RWPE2 (cell line): ENCODE data around the gene IFNGR1.

Experiments used
- ATAC-seq: fragments of 200-7000 bp; cut with Tn5 transposase; 3 replicates; pipeline ENCODE4 v1.9.1; 2021; ENCODE audit warnings: low read depth
- DNase-seq: peaks from one replicate; pipeline ENCODE4 v3.0.0-alpha.2; 2020; ENCODE audit warnings: low spot score
- H3K27ac ChIP-seq: fragments of 450-650 bp; 2 replicates; pipeline ENCODE4 v1.5.1; 2017; ENCODE audit warnings: mild to moderate bottlenecking; ENCODE audit not compliant: poor library complexity, severe bottlenecking
- H3K27me3 ChIP-seq: fragments of 250-450 bp; sonication (Bioruptor Pico); 2 replicates; pipeline ENCODE4 v1.5.1; 2021; ENCODE audit warnings: mild to moderate bottlenecking, moderate library complexity; ENCODE audit not compliant: insufficient read depth, poor library complexity, severe bottlenecking
- H3K36me3 ChIP-seq: fragments of 250-450 bp; sonication (Bioruptor Pico); 2 replicates; pipeline ENCODE4 v1.5.1; 2020; ENCODE audit warnings: low read depth, mild to moderate bottlenecking, moderate library complexity
- H3K4me1 ChIP-seq: fragments of 250-450 bp; sonication (Bioruptor Pico); 2 replicates; pipeline ENCODE4 v1.5.1; 2021; ENCODE audit warnings: mild to moderate bottlenecking, moderate library complexity; ENCODE audit not compliant: insufficient read depth, poor library complexity, severe bottlenecking
- H3K4me3 ChIP-seq: fragments of 250-450 bp; sonication (Bioruptor Pico); 2 replicates; pipeline ENCODE4 v1.5.1; 2021; ENCODE audit warnings: mild to moderate bottlenecking, moderate library complexity; ENCODE audit not compliant: severe bottlenecking
- H3K9me3 ChIP-seq: fragments of 250-450 bp; sonication (Bioruptor Pico); 2 replicates; pipeline ENCODE4 v1.5.1; 2021; ENCODE audit warnings: mild to moderate bottlenecking, moderate library complexity; ENCODE audit not compliant: severe bottlenecking
- TF ChIP-seq, protein P1 (sequence below): fragments of 450-650 bp; IDR thresholded peaks from one replicate; pipeline ENCODE4 v1.5.1; 2017; ENCODE audit warnings: mild to moderate bottlenecking, moderate library complexity; ENCODE audit not compliant: poor library complexity, severe bottlenecking

The IFNGR1 gene

DNA sequence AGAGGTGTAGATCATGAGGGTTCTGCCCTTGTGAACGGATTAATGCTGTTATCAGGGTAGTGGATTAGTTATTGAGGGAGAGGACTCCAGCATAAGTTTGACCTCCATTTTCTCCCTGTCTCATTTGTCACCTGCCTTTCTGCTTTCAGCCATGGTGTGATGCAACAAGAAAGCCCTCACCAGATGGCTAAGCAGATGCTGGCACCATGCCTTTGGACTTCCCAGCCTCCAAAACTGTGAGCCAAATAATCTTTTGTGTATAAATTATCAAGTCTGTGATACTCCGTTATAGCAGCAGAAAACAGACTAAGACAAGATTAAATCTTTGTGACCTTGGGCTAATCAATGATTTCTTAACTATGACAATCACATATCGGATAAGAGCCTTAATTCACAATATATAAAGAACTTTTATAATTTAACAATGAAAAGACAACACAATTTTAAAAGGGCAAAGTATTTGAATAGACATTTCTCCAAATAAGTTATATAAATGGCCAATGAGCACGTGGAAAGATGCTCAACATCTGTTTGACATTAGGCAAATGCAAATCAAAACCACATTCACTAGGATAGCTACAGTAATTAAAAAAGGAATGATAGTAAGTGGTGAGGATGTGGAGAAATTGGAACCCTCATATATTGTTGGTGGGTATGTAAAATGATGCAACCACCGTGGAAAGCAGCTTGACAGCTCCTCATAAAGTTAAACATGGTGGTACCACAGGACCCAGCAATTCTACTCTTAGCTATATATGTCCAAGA is 45.3 kb upstream of the IFNGR1 start:
- H3K4me1 ChIP-seq: peaks cover 15% of the 10 kb centered on the region
- no peaks in the 10 kb centered on the region for H3K9me3 ChIP-seq
- no peak for ATAC-seq
- H3K27ac ChIP-seq: no peak overlapping the region
- DNase-seq: no peak
- H3K36me3 ChIP-seq: no peaks in the 10 kb centered on the region
- H3K4me3 ChIP-seq: no peak overlapping the region
- TF ChIP-seq, protein P1, sequence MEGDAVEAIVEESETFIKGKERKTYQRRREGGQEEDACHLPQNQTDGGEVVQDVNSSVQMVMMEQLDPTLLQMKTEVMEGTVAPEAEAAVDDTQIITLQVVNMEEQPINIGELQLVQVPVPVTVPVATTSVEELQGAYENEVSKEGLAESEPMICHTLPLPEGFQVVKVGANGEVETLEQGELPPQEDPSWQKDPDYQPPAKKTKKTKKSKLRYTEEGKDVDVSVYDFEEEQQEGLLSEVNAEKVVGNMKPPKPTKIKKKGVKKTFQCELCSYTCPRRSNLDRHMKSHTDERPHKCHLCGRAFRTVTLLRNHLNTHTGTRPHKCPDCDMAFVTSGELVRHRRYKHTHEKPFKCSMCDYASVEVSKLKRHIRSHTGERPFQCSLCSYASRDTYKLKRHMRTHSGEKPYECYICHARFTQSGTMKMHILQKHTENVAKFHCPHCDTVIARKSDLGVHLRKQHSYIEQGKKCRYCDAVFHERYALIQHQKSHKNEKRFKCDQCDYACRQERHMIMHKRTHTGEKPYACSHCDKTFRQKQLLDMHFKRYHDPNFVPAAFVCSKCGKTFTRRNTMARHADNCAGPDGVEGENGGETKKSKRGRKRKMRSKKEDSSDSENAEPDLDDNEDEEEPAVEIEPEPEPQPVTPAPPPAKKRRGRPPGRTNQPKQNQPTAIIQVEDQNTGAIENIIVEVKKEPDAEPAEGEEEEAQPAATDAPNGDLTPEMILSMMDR: no peak
- no peaks in the 10 kb centered on the region for H3K27me3 ChIP-seq

DNA sequence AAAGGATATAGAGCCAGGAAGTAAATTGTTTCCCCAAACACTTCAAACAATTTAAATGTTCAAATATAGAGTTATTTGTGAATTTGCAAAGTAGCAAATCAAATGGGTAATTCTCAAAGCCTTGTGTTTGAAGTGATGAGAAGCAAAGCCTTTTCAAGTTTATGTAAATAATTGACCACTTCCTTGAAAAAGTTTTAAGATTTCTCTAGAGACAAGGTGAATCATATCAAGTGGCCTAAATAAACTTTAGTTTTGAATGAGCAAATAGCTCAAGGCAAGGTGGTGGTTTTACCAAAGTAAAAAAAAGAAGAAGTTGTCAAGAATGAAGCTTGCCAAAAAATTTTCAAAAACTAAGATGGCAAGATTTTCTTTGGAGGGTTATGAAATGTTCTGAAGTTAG is 42.6 kb upstream of the IFNGR1 start:
- Histone ChIP-seq H3K4me3 (no peak overlapping the region), H3K36me3 (no peaks in the 10 kb centered on the region), H3K27ac (peak overlapping the region; percentile 30), H3K27me3 (no peaks in the 10 kb centered on the region), H3K4me1 (peaks cover 15% of the 10 kb centered on the region), H3K9me3 (no peaks in the 10 kb centered on the region)
- DNase-seq (no peak), ATAC-seq (peak; percentile 83)
- TF ChIP-seq, protein P1: no peak

- H3K27ac ChIP-seq: peak overlapping the region; percentile 30
- H3K4me1 ChIP-seq: peaks cover 15% of the 10 kb centered on the region
- TF ChIP-seq, protein P1: no peak
- DNase-seq (no peak), ATAC-seq (peak; percentile 44; the same call in 1 of the 3 replicates)
- no peaks in the 10 kb centered on the region for H3K36me3 ChIP-seq
- no peak overlapping the region for H3K4me3 ChIP-seq
- no peaks in the 10 kb centered on the region for H3K9me3 ChIP-seq
- no peaks in the 10 kb centered on the region for H3K27me3 ChIP-seq
Measured at GRCh38 chr6:137261361-137261760, 42.2 kb upstream of the IFNGR1 start.

DNA sequence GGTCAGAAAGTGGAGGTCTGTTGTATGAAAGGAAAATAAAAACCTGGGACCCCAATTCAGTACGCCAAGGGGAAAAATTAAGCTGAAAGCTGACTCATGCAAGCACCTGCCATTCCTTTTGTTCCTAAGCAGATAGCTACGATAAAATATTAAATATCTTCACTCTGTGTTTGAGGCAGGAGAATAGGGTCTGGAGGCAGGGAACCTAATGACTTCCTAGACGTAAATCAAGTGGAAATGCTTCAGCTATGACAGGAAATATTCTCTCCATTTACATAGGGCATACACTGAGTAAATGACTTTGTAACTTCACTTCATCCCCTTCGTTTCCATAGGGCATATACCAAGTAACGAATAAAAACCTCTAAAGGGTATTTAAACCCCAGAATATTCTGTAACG is 41.0 kb upstream of the IFNGR1 start:
- Histone ChIP-seq H3K9me3 (no peaks in the 10 kb centered on the region), H3K4me1 (peaks cover 15% of the 10 kb centered on the region), H3K27ac (no peak overlapping the region), H3K36me3 (no peaks in the 10 kb centered on the region), H3K4me3 (no peak overlapping the region), H3K27me3 (no peaks in the 10 kb centered on the region)
- TF ChIP-seq, protein P1: no peak
- ATAC-seq (no peak), DNase-seq (no peak)

DNA sequence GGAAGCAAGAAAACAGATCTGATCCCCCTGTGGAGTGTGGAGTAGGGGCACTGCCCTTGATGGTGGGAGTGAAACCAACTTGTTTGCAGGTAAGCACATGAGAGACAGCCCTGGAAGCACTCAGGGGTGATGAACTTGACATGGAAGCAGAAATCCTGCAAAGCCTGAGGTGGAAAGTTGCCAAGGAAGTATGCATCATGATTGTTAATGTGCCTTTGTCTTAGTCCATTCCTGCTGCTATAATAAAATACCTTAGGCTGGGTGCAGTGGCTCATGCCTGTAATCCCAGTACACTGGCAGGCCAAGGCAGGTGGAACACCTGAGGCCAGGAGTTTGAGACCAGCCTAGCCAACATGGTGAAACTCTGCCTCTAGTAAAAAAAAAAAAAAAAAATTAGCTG is 40.2 kb upstream of the IFNGR1 start:
- DNase-seq: no peak
- TF ChIP-seq, protein P1: no peak
- H3K27me3 ChIP-seq: no peaks in the 10 kb centered on the region
- H3K4me1 ChIP-seq: peaks cover 15% of the 10 kb centered on the region
- no peaks in the 10 kb centered on the region for H3K9me3 ChIP-seq
- H3K4me3 ChIP-seq: no peak overlapping the region
- ATAC-seq: peak; percentile 48; the same call in 2 of the 3 replicates
- no peaks in the 10 kb centered on the region for H3K36me3 ChIP-seq
- H3K27ac ChIP-seq: no peak overlapping the region
